Astrocyte (in vitro differentiated cells and primary cell): ENCODE results near the gene GPX4. TPM values are rescaled to one million over a fixed set of nuclear protein-coding genes. Genes with fewer than 3 reads are reported as not detected.

Experiments
- DNase-seq: peaks from one replicate; pipeline ENCODE4 v3.0.0-alpha.2; 2010; ENCODE audit warnings: low read depth
- FAIRE-seq: peaks from 2 replicates; lab custom pipeline; 2011; peaks lifted over from hg19 to GRCh38; lab: Jason Lieb, UNC
- H2AFZ ChIP-seq: 2 replicates; pipeline ENCODE4 v1.6.0; 2012; ENCODE audit warnings: low read depth, low read length, inconsistent platforms
- H3K27ac ChIP-seq: 2 replicates; pipeline ENCODE4 v1.5.1; 2011; ENCODE audit warnings: low read depth, low read length, inconsistent platforms
- H3K27me3 ChIP-seq: 2 replicates; pipeline ENCODE4 v1.6.0; 2011; ENCODE audit warnings: low read length, inconsistent platforms; ENCODE audit not compliant: insufficient read depth
- H3K36me3 ChIP-seq: 2 replicates; pipeline ENCODE4 v1.5.1; 2011; ENCODE audit warnings: low read length, inconsistent platforms; ENCODE audit not compliant: insufficient read depth
- H3K4me1 ChIP-seq: 2 replicates; pipeline ENCODE4 v1.5.1; 2011; ENCODE audit warnings: low read length, inconsistent platforms; ENCODE audit not compliant: insufficient read depth
- H3K4me2 ChIP-seq: 2 replicates; pipeline ENCODE4 v1.6.0; 2012; ENCODE audit warnings: low read length, inconsistent platforms
- H3K4me3 ChIP-seq: 2 replicates; pipeline ENCODE4 v1.5.1; 2011; ENCODE audit warnings: low read depth, mild to moderate bottlenecking, low read length, inconsistent platforms; ENCODE audit not compliant: insufficient read depth
- H3K79me2 ChIP-seq: 2 replicates; pipeline ENCODE4 v1.6.0; 2012; ENCODE audit warnings: mild to moderate bottlenecking, low read length, inconsistent platforms; ENCODE audit not compliant: insufficient read depth
- H3K9ac ChIP-seq: 2 replicates; pipeline ENCODE4 v1.6.0; 2012; ENCODE audit warnings: mild to moderate bottlenecking, low read length, inconsistent platforms
- H3K9me3 ChIP-seq: 2 replicates; pipeline ENCODE4 v1.5.1; 2012; ENCODE audit warnings: low read depth, mild to moderate bottlenecking, low read length, inconsistent platforms; ENCODE audit not compliant: insufficient read depth
- H4K20me1 ChIP-seq: 2 replicates; pipeline ENCODE4 v1.6.0; 2012; ENCODE audit warnings: low read length, inconsistent platforms; ENCODE audit not compliant: insufficient read depth
- H3K27ac Mint-ChIP-seq: one replicate; pipeline ENCODE4 v1.8.0; 2021; ENCODE audit warnings: mild to moderate bottlenecking, mixed read lengths; ENCODE audit not compliant: unreplicated experiment
- H3K27me3 Mint-ChIP-seq: one replicate; pipeline ENCODE4 v1.8.0; 2021; ENCODE audit warnings: low read depth, mixed read lengths; ENCODE audit not compliant: unreplicated experiment
- H3K36me3 Mint-ChIP-seq: one replicate; pipeline ENCODE4 v1.8.0; 2021; ENCODE audit warnings: low read depth, mixed read lengths; ENCODE audit not compliant: unreplicated experiment
- H3K4me1 Mint-ChIP-seq: one replicate; pipeline ENCODE4 v1.8.0; 2021; ENCODE audit warnings: low read depth, mixed read lengths; ENCODE audit not compliant: unreplicated experiment
- H3K4me3 Mint-ChIP-seq: one replicate; pipeline ENCODE4 v1.8.0; 2021; ENCODE audit warnings: mild to moderate bottlenecking, moderate library complexity, mixed read lengths; ENCODE audit not compliant: unreplicated experiment
- H3K9me3 Mint-ChIP-seq: one replicate; pipeline ENCODE4 v1.8.0; 2021; ENCODE audit warnings: mild to moderate bottlenecking, mixed read lengths; ENCODE audit not compliant: unreplicated experiment
- EZH2 ChIP-seq: IDR thresholded peaks from 2 replicates; pipeline ENCODE4 v1.6.1; 2012; ENCODE audit warnings: mild to moderate bottlenecking, low read length, inconsistent platforms; ENCODE audit not compliant: insufficient read depth
- total RNA-seq: library from RNA; stranded (reverse); gene quantifications from 2 replicates; pipeline ENCODE4 v1.2.1, GENCODE V29; 2021
- TF ChIP-seq, protein P1 (sequence below): IDR thresholded peaks from 2 replicates; pipeline ENCODE4 v1.5.1; 2011; ENCODE audit warnings: low read depth, mild to moderate bottlenecking, inconsistent platforms, low read length, moderate library complexity; ENCODE audit not compliant: insufficient read depth

The GPX4 gene
- total RNA-seq, 1 donor from 2014 or later: 325 TPM

DNA sequence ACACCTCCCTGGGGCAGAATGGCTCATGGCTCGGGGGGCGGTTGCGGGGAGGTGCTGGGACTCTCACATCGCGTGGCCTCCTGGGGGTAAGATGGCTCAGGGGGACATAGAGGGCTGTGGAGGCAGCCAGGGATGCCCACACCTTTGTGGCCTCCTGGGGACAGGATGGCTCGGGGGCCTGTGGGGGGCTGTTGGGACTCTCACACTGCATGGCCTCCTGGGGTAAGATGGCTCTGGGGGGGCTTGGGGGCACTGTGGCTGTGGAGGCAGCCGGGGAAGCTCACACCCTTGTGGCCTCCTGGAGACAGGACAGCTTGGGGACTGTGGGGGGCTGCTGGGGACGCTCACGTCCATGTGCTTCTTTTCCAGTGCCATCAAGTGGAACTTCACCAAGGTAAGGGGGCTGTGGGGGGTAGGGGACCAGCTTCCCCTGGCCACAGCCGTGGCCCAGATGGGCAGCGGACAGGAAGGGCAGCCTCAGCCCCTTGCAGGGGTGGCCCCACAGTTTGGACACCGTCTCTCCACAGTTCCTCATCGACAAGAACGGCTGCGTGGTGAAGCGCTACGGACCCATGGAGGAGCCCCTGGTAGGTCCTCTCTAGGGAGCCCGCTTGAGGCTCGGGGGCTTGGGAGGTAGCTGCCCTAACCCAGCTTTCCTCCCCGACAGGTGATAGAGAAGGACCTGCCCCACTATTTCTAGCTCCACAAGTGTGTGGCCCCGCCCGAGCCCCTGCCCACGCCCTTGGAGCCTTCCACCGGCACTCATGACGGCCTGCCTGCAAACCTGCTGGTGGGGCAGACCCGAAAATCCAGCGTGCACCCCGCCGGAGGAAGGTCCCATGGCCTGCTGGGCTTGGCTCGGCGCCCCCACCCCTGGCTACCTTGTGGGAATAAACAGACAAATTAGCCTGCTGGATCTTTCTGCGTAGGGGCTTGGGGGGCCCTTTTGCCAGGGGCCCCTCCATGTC lies 2.4 kb downstream of the GPX4 start:
- Histone ChIP-seq H3K9ac (no peak overlapping the region), H3K27me3 (no peaks in the 10 kb centered on the region), H3K4me2 (peak overlapping the region; percentile 96), H3K4me1 (peaks cover 34% of the 10 kb centered on the region), H3K9me3 (no peaks in the 10 kb centered on the region), H3K27ac (no peak overlapping the region), H3K36me3 (no peaks in the 10 kb centered on the region), H3K4me3 (no peak overlapping the region), H4K20me1 (peaks cover 34% of the 10 kb centered on the region), H3K79me2 (peaks cover 23% of the 10 kb centered on the region), H2AFZ (no peak overlapping the region)
- H3K4me1 Mint-ChIP-seq: peaks cover 11% of the 10 kb centered on the region
- H3K27me3 Mint-ChIP-seq: no peaks in the 10 kb centered on the region
- no peaks in the 10 kb centered on the region for H3K36me3 Mint-ChIP-seq
- no peak for FAIRE-seq
- DNase-seq: no peak
- TF ChIP-seq, protein P1, sequence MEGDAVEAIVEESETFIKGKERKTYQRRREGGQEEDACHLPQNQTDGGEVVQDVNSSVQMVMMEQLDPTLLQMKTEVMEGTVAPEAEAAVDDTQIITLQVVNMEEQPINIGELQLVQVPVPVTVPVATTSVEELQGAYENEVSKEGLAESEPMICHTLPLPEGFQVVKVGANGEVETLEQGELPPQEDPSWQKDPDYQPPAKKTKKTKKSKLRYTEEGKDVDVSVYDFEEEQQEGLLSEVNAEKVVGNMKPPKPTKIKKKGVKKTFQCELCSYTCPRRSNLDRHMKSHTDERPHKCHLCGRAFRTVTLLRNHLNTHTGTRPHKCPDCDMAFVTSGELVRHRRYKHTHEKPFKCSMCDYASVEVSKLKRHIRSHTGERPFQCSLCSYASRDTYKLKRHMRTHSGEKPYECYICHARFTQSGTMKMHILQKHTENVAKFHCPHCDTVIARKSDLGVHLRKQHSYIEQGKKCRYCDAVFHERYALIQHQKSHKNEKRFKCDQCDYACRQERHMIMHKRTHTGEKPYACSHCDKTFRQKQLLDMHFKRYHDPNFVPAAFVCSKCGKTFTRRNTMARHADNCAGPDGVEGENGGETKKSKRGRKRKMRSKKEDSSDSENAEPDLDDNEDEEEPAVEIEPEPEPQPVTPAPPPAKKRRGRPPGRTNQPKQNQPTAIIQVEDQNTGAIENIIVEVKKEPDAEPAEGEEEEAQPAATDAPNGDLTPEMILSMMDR: no peak
- no peak for TF ChIP-seq EZH2
- H3K9me3 Mint-ChIP-seq: no peaks in the 10 kb centered on the region
- peak overlapping the region; percentile 76 for H3K4me3 Mint-ChIP-seq
- no peak overlapping the region for H3K27ac Mint-ChIP-seq

DNA sequence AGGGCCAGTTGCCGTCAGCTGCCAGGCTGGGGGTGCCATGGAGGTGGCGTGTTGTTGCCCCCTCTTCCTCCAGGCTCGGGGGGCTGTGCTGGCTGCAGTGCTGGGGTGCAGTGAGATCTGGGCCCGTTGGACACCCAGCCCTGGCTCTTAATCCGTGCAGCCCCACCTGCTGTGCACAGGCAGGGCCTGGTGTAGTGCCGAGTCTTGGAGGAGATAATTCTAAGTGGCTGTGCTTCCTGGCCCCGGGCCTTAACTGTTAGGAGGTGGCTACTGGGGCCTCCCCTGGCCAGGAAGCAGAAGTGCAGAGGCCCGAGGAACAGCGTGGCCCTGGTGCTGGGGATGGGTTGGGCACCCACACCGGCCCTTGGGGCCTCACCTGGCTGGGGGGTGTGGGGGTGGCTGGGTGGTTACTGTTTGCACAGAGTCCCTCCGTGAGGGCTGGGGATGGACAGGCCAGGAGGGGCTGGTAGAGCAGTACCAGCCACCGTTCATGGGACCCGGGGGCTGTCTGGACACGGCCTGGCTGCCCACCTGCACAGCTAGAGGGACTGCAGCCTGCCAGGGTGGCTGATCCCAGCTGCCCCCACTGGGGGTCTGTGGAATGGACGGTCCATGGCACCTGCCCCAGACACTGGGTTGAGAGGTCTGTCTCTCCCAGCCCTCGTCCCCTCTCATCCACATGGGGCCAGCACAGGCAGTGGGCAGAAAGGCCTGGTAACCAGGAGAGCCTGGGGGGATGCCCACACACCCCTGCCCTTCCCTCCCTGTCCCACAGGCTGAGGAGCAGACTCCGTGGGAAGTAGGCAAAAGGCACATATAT lies 3.3 kb downstream of the GPX4 start:
- H3K27me3 ChIP-seq: no peaks in the 10 kb centered on the region
- no peaks in the 10 kb centered on the region for H3K9me3 ChIP-seq
- H3K79me2 ChIP-seq: peaks cover 23% of the 10 kb centered on the region
- H3K4me1 ChIP-seq: peaks cover 25% of the 10 kb centered on the region
- H4K20me1 ChIP-seq: peaks cover 36% of the 10 kb centered on the region
- no peak overlapping the region for H2AFZ ChIP-seq
- no peak overlapping the region for H3K27ac ChIP-seq
- Mint-ChIP-seq H3K36me3 (no peaks in the 10 kb centered on the region), H3K9me3 (no peaks in the 10 kb centered on the region), H3K4me1 (peaks cover 8% of the 10 kb centered on the region), H3K27ac (no peak overlapping the region), H3K4me3 (peak overlapping the region; percentile 74), H3K27me3 (no peaks in the 10 kb centered on the region)
- TF ChIP-seq, protein P1: no peak
- TF ChIP-seq EZH2: no peak
- DNase-seq: peak; percentile 46
- H3K36me3 ChIP-seq: no peaks in the 10 kb centered on the region
- no peak overlapping the region for H3K9ac ChIP-seq
- FAIRE-seq: no peak
- no peak overlapping the region for H3K4me2 ChIP-seq
- no peak overlapping the region for H3K4me3 ChIP-seq
